Ascending aorta (tissue), 2 donors: ENCODE results near the gene RUSC1. TPM values are rescaled to one million over a fixed set of nuclear protein-coding genes. Genes with fewer than 3 reads are reported as not detected.

Experiments
- DNase-seq, 2 donors: peaks; one replicate each; pipeline ENCODE4 v3.0.0-alpha.2; 2019; ENCODE audit warnings: low spot score in 2 of 2
- H3K27ac ChIP-seq, 2 donors: fragments of 200-600 bp; sonication (generic); one replicate each; pipeline ENCODE4 v1.5.1; 2016 to 2017; ENCODE audit warnings: mild to moderate bottlenecking in 1 of 2
- H3K27me3 ChIP-seq: fragments of 200-600 bp; sonication (generic); one replicate; pipeline ENCODE4 v1.5.1; 2017
- H3K36me3 ChIP-seq, 2 donors: fragments of 200-600 bp; sonication (generic); one replicate each; pipeline ENCODE4 v1.5.1; 2016
- H3K4me1 ChIP-seq, 2 donors: fragments of 200-600 bp; sonication (generic); one replicate each; pipeline ENCODE4 v1.5.1; 2016 to 2017; ENCODE audit warnings: mild to moderate bottlenecking in 1 of 2
- H3K4me3 ChIP-seq, 2 donors: fragments of 200-600 bp; sonication (generic); one replicate each; pipeline ENCODE4 v1.5.1; 2016 to 2017; ENCODE audit warnings: mild to moderate bottlenecking in 1 of 2
- H3K9me3 ChIP-seq, 2 donors: fragments of 200-600 bp; sonication (generic); one replicate each; pipeline ENCODE4 v1.5.1; 2016
- CTCF ChIP-seq, 3 experiments: fragments of 200-600 bp in 2 of 3; fragments of 450-650 bp in 1 of 3; sonication (generic) in 2 of 3; IDR thresholded peaks; one replicate each; pipeline ENCODE4 v1.5.1; 2016 to 2019; ENCODE audit warnings: antibody characterized with exemption in 3 of 3, mild to moderate bottlenecking in 1 of 3, moderate library complexity in 1 of 3
- intact Hi-C: fragments of 100-400 bp; cut with DNase I; formaldehyde crosslinking; loops from one replicate; pipeline ENCODE4 v1.15.1; 2023
- total RNA-seq: library from RNA; depleted of rRNA; stranded (reverse); fragments of >200 nt; gene quantifications from one replicate; pipeline ENCODE4 v1.1.0, GENCODE V29; 2016

Gene RUSC1
- total RNA-seq, 1 donor from 2014 or later, result 18.4 TPM

GRCh38 chr1:155318082-155318481 is 2.6 kb upstream of the RUSC1 start:
- Histone ChIP-seq H3K36me3 (peaks cover 9 to 27% of the 10 kb centered on the region in 2 donors), H3K9me3 (no peaks in the 10 kb centered on the region), H3K4me3 (no peak overlapping the region), H3K4me1 (peaks cover 6 to 15% of the 10 kb centered on the region in 2 donors), H3K27ac (no peak overlapping the region), H3K27me3 (no peaks in the 10 kb centered on the region)
- no peak for TF ChIP-seq CTCF (IDR thresholded peaks at IDR 0.05)
- DNase-seq, result no peak
- intact Hi-C loops, result no loop called here

GRCh38 chr1:155319536-155319935 is 1.2 kb upstream of the RUSC1 start:
- DNase-seq, result no peak
- no peak overlapping the region for H3K4me3 ChIP-seq
- H3K36me3 ChIP-seq, result peaks cover 6 to 14% of the 10 kb centered on the region in 2 donors
- no peaks in the 10 kb centered on the region for H3K9me3 ChIP-seq
- no peak for TF ChIP-seq CTCF (IDR thresholded peaks at IDR 0.05)
- peaks cover 6 to 15% of the 10 kb centered on the region in 2 donors for H3K4me1 ChIP-seq
- H3K27ac ChIP-seq, result no peak overlapping the region
- intact Hi-C loops, result no loop called here
- no peaks in the 10 kb centered on the region for H3K27me3 ChIP-seq

- TF ChIP-seq CTCF (IDR thresholded peaks at IDR 0.05), result no peak
- no peak for DNase-seq
- Histone ChIP-seq H3K4me3 (peak overlapping the region; percentile 74 to 89), H3K9me3 (no peaks in the 10 kb centered on the region), H3K4me1 (peaks cover 7 to 17% of the 10 kb centered on the region in 2 donors), H3K27ac (peak overlapping the region; percentile 96 to 97), H3K27me3 (no peaks in the 10 kb centered on the region), H3K36me3 (peaks cover under 1 to 9% of the 10 kb centered on the region in 2 donors)
- intact Hi-C loops, result loop anchor here (5.0 kb wide), 1 partner anchor 128 kb away; no protein-coding TSS in a partner anchor
Observed at GRCh38 chr1:155320252-155320651, 442 bp upstream of the RUSC1 start.

- peaks cover 9 to 22% of the 10 kb centered on the region in 2 donors for H3K4me1 ChIP-seq
Observed at GRCh38 chr1:155321639-155322503, 1.2 kb downstream of the RUSC1 start.

GRCh38 chr1:155322571-155322952 is 1.9 kb downstream of the RUSC1 start:
- no peak for TF ChIP-seq CTCF (IDR thresholded peaks at IDR 0.05)
- H3K27me3 ChIP-seq, result no peaks in the 10 kb centered on the region
- H3K9me3 ChIP-seq, result no peaks in the 10 kb centered on the region
- H3K4me1 ChIP-seq, result peaks cover 9 to 22% of the 10 kb centered on the region in 2 donors
- H3K4me3 ChIP-seq, result peak overlapping the region; percentile 74 to 89
- intact Hi-C loops, result loop anchor here (2.0 to 5.0 kb wide), 4 partner anchors 114 to 240 kb away; partner anchors contain the start of genes ASH1L, MTX1 and SLC50A1
- peaks cover 10 to 20% of the 10 kb centered on the region in 2 donors for H3K36me3 ChIP-seq
- peak overlapping the region; percentile 96 to 97 for H3K27ac ChIP-seq
- DNase-seq, result peak in 1 of 2 donors; percentile 78

More at GRCh38 chr1:155321639-155322503, 1.2 kb downstream of the RUSC1 start:
- Histone ChIP-seq H3K27ac (peak overlapping the region; percentile 96 to 97), H3K4me3 (peak overlapping the region; percentile 74 to 89), H3K27me3 (no peaks in the 10 kb centered on the region), H3K36me3 (peaks cover 6 to 17% of the 10 kb centered on the region in 2 donors), H3K9me3 (no peaks in the 10 kb centered on the region)
- DNase-seq, result no peak
- TF ChIP-seq CTCF (IDR thresholded peaks at IDR 0.05), result no peak
- intact Hi-C loops, result loop anchor here (2.0 to 5.0 kb wide), 4 partner anchors 113 to 241 kb away; partner anchors contain the start of genes ASH1L, MTX1 and SLC50A1
